A673 (cell line): ENCODE results near the gene INPP5A. TPM values are rescaled to one million over a fixed set of nuclear protein-coding genes. Genes with fewer than 3 reads are reported as not detected.

Source experiments
- BruUV-seq: library from RNA; stranded (reverse); fragments of 400-500 nt; replicated peaks from 2 replicates; lab custom pipeline; 2021; lab: Mats Ljungman, UMichigan
- CTCF ChIA-PET: fragments of 300-600 bp; sonication (Branson Sonifier 250); formaldehyde crosslinking; loops from one replicate; lab custom pipeline; 2022; ENCODE audit warnings: antibody characterized with exemption; lab: Charles Lee
- POLR2A ChIA-PET: fragments of 300-600 bp; sonication (Branson Sonifier 250); formaldehyde crosslinking; loops from one replicate; lab custom pipeline; 2022; ENCODE audit warnings: antibody characterized with exemption; ENCODE audit not compliant: low non-redundant PET; lab: Charles Lee
- DNase-seq: peaks from one replicate; pipeline ENCODE4 v3.0.0-alpha.2; 2015; ENCODE audit warnings: low spot score
- H3K27ac ChIP-seq: fragments of 200-600 bp; sonication (generic); 2 replicates; pipeline ENCODE4 v1.5.1; 2016; ENCODE audit warnings: mixed run types, low read depth, mild to moderate bottlenecking, mixed read lengths, antibody characterized with exemption, low read length; ENCODE audit not compliant: poor library complexity, severe bottlenecking
- H3K27me3 ChIP-seq: fragments of 200-600 bp; sonication (generic); replicated peaks from 2 replicates; pipeline ENCODE4 v1.6.1; 2017; ENCODE audit warnings: mixed run types, low read depth, mild to moderate bottlenecking, mixed read lengths, antibody characterized with exemption, low read length; ENCODE audit not compliant: insufficient read depth, poor library complexity
- H3K36me3 ChIP-seq: fragments of 200-600 bp; sonication (generic); 2 replicates; pipeline ENCODE4 v1.6.1; 2016; ENCODE audit warnings: mixed run types, mild to moderate bottlenecking, mixed read lengths, antibody characterized with exemption, low read length; ENCODE audit not compliant: insufficient read depth, poor library complexity, severe bottlenecking
- H3K4me1 ChIP-seq: fragments of 200-600 bp; sonication (generic); 2 replicates; pipeline ENCODE4 v1.6.1; 2017; ENCODE audit warnings: mixed run types, mild to moderate bottlenecking, mixed read lengths, antibody characterized with exemption, low read length; ENCODE audit not compliant: insufficient read depth, poor library complexity, severe bottlenecking
- H3K4me3 ChIP-seq: fragments of 200-600 bp; sonication (generic); 2 replicates; pipeline ENCODE4 v1.5.1; 2016; ENCODE audit warnings: low read depth, mixed run types, mild to moderate bottlenecking, mixed read lengths, low read length; ENCODE audit not compliant: poor library complexity, severe bottlenecking
- H3K9me3 ChIP-seq: fragments of 200-600 bp; sonication (generic); 2 replicates; pipeline ENCODE4 v1.6.1; 2016; ENCODE audit warnings: mixed run types, low read depth, mild to moderate bottlenecking, mixed read lengths, antibody characterized with exemption, low read length; ENCODE audit not compliant: poor library complexity, severe bottlenecking
- EZH2 ChIP-seq: fragments of 200-600 bp; sonication (generic); IDR thresholded peaks from 2 replicates; pipeline ENCODE4 v1.6.1; 2017; ENCODE audit warnings: borderline replicate concordance, low read depth, mild to moderate bottlenecking, mixed read lengths, antibody characterized with exemption, low read length; ENCODE audit not compliant: poor library complexity, severe bottlenecking
- intact Hi-C: fragments of 100-400 bp; cut with micrococcal nuclease; formaldehyde crosslinking; loops from one replicate; pipeline ENCODE4 v1.10.0; 2022; ENCODE audit not compliant: unreplicated experiment
- total RNA-seq: library from RNA; stranded (reverse); gene quantifications from 2 replicates; pipeline ENCODE4 v1.2.3, GENCODE V29; 2021
- TF ChIP-seq, protein P1 (sequence below): fragments of 300-800, 200-600 bp; sonication (generic); conservative IDR thresholded peaks from 2 replicates; pipeline ENCODE4 v1.5.1; 2017; ENCODE audit warnings: low read depth, mild to moderate bottlenecking, antibody characterized with exemption, low read length, moderate library complexity, mixed read lengths

Gene INPP5A
- total RNA-seq, 1 experiment from 2014 or later = 21.8 TPM

DNA sequence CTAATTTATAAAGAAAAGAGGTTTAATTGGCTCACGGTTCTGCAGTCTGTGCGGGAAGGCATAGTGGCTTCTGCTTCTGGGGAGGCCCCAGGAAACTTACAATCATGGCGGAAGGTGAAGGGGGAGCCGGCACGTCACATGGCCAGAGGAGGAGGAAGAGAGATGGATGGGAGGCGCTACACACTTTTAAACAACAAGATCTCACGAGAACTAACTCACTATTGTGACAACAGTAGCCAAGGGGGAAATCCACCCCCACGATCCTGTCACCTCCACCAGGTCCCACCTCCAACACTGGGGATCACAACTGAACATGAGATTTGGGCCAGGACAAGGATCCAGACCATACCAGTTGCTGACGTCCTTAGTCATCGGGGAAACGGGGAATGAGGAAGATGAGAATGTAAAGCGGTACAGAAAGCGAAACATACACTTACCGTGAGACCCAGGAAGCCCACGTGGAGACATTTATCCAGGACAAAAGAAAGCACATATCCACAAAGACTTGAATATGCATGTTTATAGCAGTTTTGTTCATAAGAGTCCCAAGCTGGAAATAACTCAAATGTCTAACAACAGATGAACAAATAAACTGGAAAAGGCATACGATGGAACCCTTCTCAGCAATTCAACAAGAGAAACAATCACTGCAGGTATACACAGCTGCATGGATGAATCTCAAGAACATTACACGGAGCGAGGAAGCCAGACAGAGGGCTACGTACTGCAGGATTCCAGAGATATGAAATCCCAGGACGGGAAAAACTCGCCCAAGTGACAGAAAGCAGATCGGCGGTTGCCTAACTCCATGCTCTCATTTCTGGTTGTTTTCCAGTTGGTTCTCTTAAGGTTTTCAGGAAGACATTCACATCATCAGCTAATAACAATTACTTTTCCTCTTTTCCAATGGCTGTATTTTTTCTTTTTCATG lies 26.2 kb upstream of the INPP5A start:
- Histone ChIP-seq H3K9me3 (no peaks in the 10 kb centered on the region), H3K4me1 (no peaks in the 10 kb centered on the region), H3K27me3 (no peaks in the 10 kb centered on the region), H3K4me3 (no peak overlapping the region), H3K36me3 (no peaks in the 10 kb centered on the region), H3K27ac (no peak overlapping the region)
- intact Hi-C loops = no loop called here
- ChIA-PET POLR2A (no interaction called here), CTCF (no interaction called here)
- DNase-seq = no peak
- TF ChIP-seq, protein P1, sequence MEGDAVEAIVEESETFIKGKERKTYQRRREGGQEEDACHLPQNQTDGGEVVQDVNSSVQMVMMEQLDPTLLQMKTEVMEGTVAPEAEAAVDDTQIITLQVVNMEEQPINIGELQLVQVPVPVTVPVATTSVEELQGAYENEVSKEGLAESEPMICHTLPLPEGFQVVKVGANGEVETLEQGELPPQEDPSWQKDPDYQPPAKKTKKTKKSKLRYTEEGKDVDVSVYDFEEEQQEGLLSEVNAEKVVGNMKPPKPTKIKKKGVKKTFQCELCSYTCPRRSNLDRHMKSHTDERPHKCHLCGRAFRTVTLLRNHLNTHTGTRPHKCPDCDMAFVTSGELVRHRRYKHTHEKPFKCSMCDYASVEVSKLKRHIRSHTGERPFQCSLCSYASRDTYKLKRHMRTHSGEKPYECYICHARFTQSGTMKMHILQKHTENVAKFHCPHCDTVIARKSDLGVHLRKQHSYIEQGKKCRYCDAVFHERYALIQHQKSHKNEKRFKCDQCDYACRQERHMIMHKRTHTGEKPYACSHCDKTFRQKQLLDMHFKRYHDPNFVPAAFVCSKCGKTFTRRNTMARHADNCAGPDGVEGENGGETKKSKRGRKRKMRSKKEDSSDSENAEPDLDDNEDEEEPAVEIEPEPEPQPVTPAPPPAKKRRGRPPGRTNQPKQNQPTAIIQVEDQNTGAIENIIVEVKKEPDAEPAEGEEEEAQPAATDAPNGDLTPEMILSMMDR = no peak
- TF ChIP-seq EZH2 = no peak
- BruUV-seq = no TSS peak

DNA sequence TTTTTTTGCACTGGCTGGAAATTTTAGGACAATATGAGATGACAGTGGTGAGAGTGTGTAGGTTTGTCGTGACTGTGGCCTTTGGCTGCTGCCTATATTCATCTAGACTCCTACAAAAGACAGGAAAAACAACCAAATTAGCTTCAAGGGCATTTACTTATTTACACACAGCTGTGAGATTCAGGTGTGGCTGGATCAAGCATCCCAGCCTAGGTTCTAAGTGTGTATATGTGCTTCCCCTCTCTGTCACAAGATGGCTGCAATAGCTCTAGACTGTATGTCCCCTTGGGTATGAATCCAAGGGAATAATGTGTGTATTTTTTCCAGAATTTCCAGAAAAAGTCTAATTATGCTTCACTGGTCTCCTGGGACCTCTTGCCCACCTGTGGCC lies 25.5 kb upstream of the INPP5A start:
- H3K27ac ChIP-seq = no peak overlapping the region
- H3K4me1 ChIP-seq = peaks cover 5% of the 10 kb centered on the region
- POLR2A ChIA-PET = no interaction called here
- BruUV-seq = no TSS peak
- no peaks in the 10 kb centered on the region for H3K36me3 ChIP-seq
- no peak for DNase-seq
- no peak overlapping the region for H3K4me3 ChIP-seq
- no peaks in the 10 kb centered on the region for H3K9me3 ChIP-seq
- TF ChIP-seq, protein P1 = no peak
- TF ChIP-seq EZH2 = no peak
- intact Hi-C loops = no loop called here
- CTCF ChIA-PET = no interaction called here
- no peaks in the 10 kb centered on the region for H3K27me3 ChIP-seq

DNA sequence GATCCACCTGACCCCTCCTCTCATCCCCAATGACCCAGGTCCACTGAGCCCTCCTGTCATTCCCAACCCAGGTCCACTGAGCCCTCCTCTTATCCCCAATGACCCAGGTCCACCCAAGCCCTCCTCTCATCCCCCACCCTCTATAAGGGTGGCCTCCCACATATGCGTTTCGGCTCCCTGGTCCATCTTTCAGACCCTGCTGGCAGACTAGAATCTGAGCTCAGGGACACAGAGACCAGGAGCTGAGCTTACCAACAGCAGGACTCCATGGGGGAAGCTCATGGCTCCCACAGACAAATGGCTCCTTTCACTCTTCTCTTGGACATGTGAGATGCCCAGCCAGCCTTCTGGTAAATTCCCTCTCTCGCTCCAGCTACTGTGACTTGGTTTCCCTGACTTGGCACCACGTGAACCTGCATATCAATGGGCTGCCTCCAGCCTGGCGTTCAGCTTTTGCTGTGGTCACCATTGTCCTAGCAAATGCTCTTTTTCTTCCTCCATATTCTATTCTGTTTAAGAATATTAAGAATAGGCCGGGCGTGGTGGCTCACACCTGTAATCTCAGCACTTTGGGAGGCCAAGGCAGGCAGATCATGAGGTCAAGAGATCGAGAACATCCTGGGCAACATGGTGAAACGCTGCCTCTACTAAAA lies 24.8 kb upstream of the INPP5A start:
- POLR2A ChIA-PET = no interaction called here
- Histone ChIP-seq H3K27ac (no peak overlapping the region), H3K9me3 (no peaks in the 10 kb centered on the region), H3K4me3 (no peak overlapping the region), H3K4me1 (peaks cover 10% of the 10 kb centered on the region), H3K36me3 (no peaks in the 10 kb centered on the region), H3K27me3 (no peaks in the 10 kb centered on the region)
- CTCF ChIA-PET = no interaction called here
- no peak for TF ChIP-seq EZH2
- BruUV-seq = no TSS peak
- no peak for DNase-seq
- intact Hi-C loops = no loop called here
